ENCODE data around the gene OTOP3.

Gene OTOP3

DNA sequence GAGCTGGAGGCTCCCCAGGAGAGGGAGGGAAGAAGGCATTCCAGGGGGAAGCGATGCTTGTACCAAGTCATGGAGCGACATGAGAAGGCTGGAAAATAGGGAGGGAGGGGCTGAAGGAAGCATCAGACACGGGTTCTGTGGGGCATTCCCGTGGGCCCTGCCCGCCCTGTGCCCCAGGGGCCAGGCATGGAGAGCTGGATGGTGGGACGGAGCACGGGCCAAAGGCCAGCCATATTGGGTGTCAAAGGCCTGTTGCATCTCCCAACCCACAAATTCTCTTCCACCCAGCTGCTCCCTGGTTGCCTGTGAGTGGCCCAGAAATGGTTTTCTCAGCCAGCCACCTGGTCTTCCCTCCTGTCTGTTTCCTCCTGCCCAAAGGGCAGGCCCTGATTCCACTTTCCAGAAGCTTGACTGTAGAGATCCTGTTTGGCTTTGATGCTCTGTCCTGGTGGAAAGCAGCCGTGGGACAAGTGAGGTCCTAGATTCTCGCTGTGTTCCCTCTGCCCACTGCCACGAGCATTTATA, 54.9 kb downstream of the OTOP3 start:
- no peak for DNase-seq

DNA sequence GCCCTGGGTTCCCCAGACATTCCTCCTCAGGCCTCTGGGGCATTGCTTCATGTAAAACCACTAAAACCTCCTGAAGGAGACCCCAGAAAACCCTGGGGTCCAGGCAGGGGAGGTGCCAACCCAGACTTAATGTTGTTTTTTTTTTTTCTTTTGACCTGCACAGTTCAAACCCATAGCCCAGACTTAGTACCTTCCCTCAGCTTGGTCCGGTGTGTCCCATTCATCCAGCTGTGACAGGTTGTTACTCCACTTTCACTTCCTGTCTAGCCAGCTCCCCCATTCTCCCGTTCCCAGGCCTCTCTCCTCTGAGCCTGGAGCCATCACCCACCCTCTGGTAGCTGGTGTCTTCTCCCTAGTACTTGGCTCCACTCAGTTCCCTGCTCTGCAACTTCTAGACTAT, 56.5 kb downstream of the OTOP3 start:
- DNase-seq, result no peak

DNA sequence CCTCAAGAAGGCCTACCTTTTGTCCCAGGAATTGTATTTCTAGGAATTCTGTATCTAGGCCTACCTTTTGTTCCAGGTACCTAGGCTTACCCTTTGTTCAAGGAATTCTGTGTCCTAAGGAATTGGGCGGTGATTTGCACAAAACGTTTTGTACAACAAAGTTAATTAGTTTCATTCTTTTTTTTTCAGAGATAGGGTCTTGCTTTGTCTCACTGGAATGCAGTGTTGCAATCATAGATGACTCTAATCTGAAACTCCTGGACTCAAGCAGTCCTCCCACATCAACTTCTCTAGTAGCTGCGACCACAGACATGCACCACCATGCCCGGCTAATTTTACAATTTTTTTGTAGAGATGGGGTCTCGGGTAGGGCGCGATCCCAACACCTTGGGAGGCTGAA, 58.7 kb downstream of the OTOP3 start:
- DNase-seq, result no peak

DNA sequence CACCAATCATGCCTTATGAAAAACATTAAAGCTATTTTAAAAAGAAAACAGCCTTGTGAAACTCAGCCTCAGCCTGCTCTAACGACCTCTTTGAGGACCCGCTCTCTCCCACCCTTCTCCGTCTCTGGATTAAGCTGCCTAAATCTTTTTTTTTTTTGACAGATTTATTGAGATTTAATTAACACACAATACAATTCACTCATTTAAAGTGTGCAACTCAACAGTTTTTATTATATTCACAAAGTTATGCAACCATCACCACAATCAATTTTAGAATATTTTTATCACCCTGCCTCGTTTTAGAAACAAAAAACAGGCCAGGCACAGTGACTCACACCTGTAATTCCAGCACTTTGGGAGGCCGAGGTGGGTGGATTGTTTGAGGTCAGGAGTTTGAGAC, 60.1 kb downstream of the OTOP3 start:
- DNase-seq, result no peak

DNA sequence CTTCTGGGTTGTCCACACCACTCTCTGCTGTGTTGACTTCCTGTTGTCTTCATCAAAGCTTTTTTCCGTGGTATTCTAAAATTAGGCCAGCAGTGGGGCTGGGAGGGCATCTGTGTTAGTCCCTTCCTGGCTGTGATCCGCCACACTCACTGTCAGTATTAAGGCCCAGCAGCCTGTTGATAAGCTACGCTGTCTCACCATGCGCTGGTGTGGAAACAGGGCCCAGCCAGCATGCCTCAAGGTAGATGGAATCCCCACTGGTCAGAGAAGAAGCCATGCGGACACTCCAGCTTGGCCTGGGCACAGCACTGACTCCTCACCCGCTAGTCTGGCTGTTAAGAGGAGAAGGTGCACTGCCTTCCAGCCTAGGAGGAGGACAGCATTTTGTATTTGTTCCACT, 63.1 kb downstream of the OTOP3 start:
- DNase-seq, result no peak

DNA sequence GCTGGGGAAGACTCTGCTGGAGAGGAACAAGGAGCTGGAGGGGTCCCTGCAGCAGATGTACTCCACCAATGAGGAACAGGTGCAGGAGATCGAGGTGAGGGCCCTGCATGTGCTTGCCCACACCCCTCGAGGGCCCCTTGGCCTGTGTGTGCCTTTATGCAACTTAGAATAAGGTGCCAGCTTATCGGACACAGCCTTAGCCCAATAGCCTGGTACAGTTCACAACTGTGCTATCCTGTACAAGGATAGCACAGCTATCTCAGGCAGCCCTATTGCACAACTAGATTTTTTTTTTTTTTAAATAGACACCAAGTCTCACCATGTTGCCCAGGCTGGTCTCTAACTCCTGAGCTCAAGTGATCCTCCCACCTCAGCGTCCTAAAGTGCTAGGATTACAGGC, 63.8 kb downstream of the OTOP3 start:
- DNase-seq, result no peak

Measured in NCI-H82 (cell line).